Pons (tissue), 1 donor: ENCODE results near the gene EIF2B4.
"Not testable (repeated sequence)": the region's sequence is repeated elsewhere in the genome, so short reads cannot be mapped to it uniquely, and the experiment has no call there.

Experiments used
- DNase-seq: peaks from one replicate; pipeline ENCODE4 v3.0.0-alpha.2; 2016; ENCODE audit warnings: low spot score

Gene EIF2B4

DNA sequence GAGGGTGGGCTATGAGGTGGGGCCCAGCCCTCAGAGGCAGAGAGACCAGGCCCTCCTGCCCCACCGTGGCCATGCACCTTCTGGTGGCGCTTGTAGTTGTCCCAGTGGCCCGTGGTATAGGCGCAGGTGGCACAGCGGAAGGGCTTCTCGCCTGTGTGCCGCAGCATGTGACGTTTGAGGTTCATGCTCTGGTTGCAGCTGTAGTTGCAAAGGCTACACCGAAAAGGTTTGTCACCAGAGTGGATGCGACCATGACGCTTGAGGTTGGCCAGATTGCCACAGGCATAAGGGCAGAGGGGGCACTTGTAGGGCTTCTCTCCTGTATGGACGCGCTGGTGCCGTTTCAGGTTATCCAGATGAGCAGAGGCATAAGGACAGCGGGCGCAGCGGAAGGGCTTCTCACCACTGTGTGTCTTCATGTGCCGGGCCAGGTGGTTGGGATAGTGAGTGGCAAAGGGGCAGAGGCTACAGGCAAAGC, 7.5 kb upstream of the EIF2B4 start:
- DNase-seq: no peak

DNA sequence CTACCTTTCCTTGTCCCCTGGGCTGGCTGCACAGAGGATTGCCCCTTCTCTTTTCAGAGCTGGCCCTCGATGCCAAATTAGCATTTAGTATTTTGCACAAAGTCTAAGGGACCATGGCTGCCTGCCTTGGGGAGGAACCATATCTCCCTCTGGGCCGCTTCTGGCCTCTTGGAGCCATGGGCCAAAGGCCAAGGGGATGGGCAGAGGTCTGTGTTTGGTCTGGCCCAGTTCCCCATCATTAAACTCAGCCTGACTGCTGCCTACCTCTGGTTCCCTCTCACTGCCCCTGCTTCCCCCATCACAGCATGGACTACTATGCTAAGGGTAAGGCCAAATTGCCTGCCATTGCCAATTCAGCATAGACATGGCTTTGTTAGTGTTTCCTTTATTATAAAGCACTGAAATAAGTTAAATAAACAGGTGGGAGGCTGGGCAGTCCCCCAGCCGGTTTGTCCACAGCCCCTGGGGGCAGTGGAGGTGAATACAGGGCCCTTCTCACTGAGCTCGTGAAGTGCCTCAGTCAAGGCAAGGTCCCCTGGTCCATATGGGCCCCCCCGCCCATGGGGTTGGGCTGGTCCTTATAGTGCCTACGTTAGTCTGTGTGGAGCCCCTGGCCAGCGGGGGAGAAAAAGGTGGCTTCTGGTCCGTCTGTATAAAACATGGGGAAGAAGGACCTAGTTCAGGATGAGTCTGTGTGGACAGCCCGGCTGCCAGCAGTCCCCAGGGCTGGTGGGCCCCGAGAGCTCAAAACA, 6.9 kb upstream of the EIF2B4 start:
- DNase-seq: no peak

DNA sequence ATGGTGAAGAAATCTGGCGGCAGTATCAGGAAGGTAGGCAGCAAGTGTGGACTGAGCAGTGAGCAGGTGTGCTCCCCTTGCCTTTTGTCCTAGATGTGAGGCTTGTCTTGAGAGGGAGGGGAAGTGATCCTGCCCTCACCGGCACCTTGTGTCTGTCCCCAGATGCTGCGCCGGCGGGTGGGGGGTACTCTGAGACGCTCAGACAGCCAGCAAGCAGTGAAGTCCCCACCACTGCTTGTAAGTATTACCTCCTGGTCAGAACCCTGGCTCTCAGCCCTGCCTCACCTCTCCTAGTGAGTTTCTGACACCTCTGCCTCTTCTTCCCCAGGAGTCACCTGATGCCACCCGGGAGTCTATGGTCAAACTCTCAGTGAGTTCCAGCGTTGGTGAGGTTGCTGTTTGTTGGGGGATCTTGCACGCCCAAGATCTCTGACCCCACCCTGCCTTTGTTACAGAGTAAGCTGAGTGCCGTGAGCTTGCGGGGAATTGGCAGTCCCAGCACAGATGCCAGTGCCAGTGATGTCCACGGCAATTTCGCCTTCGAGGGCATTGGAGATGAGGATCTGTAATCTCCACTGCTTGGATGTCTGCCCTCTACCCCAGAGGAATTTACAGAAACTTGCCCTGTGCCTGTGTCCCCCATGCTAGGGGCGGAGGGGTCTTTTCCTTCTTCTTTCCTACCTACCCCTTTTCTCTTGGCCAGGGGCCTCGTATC, 6.2 kb upstream of the EIF2B4 start:
- no peak for DNase-seq

DNA sequence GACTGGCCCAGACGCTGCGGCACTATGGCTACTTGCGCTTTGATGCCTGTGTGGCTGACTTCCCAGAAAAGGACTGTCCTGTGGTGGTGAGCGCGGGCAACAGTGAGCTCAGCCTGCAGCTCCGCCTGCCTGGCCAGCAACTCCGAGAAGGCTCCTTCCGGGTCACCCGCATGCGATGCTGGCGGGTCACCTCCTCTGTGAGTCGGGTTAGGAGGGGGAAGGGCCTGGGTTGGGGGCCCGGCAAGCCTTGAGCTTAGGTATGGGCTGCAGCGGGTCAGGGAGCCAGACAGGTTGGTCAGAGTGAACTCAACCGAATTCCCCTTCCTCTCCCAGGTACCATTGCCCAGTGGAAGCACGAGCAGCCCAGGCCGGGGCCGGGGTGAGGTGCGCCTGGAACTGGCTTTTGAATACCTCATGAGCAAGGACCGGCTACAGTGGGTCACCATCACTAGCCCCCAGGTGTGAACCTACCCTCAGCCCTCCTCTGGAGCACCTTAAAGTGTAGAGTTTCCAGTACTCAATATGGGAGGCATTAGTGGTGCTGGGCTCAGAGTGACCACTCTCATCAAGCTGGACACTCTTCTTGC, 5.5 kb upstream of the EIF2B4 start:
- DNase-seq: no peak

DNA sequence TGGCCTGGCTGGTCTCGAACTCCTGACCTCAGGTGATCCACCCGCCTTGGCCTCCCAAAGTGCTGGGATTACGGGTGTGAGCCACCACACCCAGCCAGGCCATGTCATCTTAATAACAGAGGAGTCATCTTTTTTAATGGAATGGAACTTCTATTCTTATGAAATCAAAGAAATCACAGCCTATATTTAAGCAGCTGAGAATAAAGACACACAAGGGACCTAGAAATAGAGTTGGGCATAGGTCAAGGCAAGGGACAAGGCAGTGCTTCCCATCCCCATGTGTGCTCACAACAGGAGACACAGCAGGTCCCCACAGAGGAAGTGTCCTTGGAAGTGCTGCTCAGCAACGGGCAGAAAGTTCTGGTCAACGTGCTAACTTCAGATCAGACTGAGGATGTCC, 3.4 kb upstream of the EIF2B4 start:
- DNase-seq: no peak

DNA sequence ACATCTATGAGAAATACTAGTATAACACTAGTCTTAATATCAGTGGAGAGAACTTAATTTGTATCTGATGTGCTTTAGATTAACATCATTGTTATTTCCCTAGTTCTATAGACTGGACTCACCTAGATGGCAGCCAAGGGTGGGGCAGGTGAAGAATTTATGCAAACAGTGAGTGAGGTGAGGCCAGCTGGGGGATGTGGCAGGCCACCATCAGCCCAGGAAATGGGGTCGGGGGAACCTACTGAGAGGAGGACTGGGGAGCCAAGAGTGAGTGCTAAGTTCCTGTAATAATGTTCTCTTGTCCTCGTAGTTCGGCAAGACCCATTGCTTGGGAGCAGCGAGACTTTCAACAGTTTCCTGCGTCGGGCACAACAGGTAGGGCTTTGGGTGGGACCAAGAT, 2.8 kb upstream of the EIF2B4 start:
- DNase-seq: no peak

DNA sequence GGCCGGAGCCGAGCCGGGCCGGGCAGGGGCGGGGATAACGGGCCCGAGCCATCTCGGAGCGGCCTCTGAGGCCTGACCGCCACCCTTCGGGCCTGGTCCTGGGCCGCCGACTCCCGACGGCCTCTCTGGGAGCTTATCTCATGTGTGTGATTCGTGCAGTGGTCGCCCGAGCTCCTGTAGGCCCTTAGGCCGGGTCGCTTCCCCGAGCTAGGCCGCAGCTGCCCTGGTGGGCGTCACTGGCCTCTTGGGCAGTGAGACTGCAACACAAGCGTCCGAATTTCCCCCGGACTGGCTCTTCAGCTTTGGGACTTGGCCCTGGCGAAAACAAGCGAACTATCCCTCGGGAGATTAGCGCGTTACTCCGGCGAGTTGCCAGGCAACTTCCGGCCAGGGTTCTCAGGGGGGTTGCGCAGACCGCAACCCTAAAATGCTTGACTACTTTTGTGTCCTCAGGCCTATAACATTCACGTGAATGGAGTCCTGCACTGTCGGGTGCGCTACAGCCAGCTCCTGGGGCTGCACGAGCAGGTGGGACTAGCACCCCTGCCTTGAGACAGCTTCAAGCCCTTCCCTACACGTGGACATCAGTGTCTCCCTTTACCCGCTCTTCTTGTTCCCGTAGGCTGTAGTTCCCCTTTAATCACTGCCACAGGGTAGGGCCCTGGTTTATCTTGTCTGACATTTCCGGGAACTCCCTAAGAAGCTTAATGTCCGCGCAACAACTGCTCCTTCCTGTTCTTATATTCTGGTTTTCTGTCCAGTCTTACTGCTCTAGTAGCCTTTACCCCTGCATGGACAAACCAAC, 880 bp upstream of the EIF2B4 start:
- DNase-seq: peak; percentile 55

DNA sequence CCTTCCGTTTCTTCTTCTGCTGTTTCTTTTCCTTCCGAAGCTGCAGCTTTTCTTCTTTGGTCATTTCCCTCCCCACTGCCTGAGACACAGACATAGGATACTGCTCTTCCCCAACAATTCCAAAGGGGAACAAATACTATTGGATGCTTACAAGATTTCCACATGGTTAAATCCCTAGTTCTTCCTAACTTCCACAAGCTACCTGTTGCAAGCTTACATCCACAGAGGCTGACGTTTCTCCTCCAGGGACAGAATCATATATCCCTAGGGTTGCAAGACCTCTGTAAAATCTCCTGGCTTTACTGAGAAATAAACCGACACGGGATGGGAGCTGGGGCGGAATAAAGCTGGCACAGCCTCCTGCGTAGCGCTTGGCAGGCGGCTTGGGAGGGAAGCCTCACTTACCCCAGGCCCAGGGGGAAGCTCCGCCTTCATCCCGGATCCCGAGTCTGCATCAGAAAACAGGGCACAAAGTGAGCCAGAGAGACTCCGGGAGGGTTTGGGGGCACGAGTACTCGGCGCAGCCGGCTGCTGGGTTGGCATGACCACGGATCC, 590 bp downstream of the EIF2B4 start:
- peak; percentile 46 for DNase-seq

DNA sequence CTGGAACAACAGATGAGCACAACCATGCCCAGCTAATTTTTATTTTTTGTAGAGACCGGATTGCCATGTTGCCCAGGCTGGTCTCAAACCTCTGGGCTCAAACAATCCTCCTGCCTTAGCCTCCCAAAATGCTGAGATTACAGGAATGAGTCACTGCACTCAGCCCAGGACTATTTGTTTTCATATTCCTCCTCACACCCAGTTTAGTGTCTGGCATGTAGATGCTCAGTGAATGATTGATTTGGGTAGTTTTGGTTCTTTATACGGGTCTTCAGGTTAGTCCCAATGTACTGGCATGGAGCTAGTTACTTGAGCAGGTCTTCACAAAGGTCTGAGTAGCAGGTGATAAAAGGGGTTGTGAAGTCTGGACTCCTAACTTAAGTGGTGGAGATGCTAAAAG, 6.2 kb downstream of the EIF2B4 start:
- DNase-seq: no peak

DNA sequence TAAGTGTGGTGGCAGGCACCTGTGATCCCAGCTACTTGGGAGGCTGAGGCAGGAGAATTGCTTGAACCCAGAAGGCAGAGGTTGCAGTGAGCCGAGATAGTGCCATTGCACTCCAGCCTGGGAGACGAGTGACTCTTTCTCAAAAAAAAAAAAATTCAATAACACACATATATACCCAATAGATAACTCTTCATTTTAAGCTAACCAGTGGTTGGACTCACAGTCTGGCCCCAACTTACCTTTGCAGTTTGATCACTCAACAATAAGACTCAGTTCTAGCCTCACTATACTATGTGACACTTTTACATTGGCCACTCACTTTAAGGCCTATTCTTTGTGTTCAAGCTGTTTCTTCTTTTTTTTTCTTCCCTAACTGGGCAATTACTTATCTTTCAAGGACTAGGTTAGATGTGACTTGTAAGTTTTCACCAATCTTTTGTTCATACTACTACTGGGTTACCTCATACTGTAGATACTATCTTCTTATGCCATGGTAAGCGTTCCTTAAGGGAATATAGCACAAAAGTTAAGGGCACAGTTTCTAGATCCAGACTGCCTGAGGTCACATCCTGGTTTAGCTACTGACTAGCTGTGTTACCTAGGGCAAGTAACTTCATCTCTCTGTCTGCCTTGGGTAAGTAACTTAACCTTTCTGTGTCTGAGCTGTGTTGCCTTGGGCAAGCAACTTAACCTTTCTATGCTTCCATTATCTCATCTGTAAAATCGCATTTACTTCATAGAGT, 7.3 kb downstream of the EIF2B4 start:
- no peak for DNase-seq

DNA sequence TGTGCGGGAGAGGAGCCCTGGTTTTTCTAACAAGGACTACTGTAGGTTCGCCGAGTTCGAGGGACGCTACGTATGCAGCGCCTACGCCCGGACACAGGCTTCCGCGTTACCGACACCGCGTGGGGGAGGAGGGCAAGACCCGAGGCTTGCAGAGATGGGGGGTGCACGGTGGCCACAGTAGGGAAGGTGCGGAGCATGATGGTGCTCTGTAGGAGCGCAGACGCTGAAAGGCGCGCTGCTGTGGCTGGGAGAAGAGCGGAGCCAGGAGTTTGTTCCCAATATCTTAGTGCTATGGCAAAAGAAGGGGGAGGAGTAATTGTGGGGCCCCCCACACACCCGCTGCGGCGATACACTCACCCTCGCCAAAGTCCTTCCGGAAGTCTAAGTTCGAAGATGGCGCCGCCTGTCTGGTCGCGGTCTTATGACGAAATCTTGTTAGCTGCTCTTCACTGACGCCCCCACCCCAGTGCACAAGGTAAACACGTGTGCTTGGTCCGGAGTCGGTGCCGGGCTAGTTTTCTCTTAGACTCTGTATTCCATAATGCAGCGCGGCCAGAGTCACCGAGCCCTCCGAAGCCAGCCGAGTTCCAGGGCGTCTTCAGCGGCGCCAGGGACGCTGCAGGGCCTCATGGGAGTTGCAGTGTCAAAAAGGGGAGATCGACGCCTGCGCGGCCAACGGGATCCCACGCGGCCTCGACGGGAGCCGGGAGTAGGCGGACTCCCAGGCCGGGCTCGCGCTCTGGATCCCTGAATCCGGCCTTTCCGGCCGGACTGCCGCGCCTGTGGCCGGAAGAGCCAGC, 13.6 kb downstream of the EIF2B4 start, which contains the start of gene GTF3C2:
TSS of gene GTF3C2 (minus strand) at position 383 of the 800 bp plus-strand sequence. CDS start 13,210 bp downstream, outside the sequence.
- DNase-seq: peak; percentile 98

DNA sequence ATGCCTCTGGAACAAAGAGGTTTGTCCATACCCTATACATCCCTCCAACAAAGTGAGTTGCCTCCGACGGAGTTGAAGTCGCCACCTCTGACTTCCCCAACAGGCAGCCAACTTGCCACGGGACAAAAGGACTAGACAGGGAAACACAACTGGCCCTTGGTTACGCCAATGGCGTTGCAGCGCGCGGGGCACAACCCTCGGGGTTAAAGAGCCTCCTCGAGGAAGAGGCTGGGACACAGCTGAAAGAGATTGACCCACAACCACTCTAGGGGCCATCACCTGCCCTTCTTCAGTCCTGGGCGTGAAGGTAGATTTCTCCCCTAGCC, 14.1 kb downstream of the EIF2B4 start:
- DNase-seq: peak; percentile 40

DNA sequence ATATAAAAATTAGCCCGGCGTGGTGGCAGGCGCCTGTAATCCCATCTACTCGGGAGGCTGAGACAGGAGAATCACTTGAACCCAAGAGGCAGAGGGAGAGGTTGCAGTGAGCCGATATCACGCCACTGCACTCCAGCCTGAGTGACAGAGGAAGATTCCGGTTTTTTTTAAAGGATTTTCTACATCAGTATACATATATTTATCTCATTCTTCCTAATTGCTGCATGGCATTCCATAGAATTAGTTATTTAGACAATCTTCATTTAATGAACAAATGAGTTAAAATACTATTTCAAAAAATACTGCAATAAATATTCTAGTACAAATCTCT, 15.6 kb downstream of the EIF2B4 start:
- DNase-seq: no peak

DNA sequence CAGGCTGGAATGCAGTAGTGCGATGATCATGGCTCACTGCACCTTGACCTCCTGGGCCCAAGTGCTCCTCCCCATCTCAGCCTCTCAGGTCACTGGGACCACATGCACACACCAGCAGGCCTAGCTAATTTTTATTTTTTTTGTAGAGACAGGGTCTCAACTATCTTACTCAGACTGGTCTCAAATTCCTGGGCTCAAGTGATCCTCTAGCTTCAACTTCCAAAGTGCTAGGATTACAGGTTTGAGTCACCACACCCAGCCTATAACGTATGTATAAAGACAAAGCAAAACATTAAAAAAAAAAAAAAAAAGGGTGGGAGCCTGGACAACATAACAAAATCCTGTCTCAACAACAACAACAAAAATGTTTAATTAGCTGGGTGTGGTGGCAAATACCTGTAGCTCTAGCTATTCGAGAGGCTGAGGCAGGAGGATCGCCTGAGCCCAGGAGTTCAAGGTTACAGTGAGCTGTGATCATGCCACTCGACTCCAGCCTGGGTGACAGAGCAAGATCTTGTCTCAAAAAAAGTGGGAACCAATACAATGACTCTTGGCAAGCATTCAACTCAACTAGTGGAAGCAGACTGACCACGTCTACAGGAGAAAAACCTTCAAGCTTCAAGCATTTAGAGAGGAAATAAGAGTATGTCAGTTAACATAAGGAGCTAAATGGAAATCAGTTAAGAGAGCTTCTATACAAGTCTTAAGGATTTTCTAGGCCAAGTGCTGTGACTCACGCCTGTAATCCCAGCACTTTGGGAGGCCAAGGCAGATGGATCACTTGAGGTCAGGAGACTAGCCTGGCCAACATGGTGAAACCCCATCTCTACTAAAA, 16.2 kb downstream of the EIF2B4 start:
- no peak for DNase-seq

DNA sequence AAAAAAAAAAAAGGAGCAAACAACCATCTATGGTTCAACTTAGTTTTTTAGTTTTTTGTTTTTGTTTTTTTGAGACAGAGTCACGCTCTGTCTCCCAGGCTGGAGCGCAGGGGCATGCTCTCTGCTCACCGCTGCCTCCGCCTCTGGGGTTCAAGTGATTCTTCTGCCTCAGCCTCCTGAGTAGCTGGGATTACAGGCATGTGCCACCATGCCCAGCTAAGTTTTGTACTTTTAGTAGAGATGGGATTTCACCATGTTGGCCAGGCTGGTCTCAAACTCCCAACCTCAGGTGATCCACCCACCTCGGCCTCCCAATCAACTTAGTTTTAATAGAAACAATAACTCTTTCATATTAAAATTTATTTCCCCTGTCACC, 16.8 kb downstream of the EIF2B4 start:
- DNase-seq: not testable (repeated sequence)

DNA sequence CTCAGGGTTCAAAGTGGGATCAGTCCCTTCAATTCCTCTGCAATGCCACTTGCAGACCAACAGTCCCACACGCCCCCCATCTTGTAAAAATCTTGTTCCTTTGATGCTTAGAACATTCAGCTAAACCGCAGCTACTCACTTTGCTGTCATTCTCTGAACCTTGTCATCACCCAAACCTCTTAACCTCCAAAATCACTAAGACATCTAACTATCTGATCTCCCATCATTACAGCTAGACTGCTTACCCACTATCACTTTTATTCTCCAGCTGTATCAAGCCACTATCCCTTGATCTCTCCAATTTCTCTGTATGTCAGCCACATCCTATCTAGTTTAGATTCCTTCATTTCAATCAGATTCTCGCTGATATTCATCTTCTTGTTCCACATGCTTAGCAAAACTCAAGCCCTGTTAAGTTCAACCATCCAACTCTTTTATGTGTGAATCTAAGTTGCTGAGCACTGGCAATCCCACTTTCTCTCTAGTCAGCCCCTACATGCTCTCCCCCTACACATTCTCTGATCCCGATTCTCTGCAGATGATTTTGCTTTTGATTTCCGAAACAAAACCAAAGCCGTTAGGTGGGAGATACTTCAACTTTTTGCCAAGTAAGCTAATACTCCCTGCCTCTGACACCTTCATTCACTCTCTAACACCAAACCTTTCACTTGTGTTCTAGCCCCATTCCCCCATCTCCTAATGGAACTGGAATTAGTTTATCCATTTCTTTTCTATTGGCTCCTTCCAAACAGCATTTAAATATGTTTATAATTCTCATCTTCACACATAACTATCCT, 18.1 kb downstream of the EIF2B4 start:
- DNase-seq: no peak

DNA sequence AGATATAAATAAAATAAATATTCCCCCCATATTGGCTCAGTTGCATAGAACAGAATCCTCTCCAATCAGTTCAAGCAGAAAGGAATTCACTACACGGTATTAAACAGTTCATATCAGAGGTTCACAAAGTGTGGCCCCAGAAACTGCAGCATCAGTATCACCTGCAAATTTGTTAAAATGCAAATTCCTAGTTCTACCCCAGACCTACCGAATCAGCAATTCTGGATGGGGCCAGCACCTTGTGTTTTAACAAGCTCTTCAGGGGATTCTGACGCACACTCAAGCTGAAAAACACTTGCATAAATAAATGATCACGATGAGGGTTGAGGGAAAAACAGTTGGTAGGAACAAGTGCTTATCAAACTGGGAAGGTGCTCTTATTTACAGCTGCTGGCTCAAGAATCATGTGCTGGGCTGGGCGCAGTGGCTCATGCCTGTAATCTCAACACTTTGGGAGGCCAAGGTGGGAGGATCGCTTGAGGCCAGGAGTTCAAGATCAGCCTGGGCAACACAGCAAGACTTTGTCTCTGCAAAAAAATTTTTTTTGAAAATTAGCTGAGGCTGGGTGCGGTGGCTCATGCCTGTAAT, 19.9 kb downstream of the EIF2B4 start:
- no peak for DNase-seq

DNA sequence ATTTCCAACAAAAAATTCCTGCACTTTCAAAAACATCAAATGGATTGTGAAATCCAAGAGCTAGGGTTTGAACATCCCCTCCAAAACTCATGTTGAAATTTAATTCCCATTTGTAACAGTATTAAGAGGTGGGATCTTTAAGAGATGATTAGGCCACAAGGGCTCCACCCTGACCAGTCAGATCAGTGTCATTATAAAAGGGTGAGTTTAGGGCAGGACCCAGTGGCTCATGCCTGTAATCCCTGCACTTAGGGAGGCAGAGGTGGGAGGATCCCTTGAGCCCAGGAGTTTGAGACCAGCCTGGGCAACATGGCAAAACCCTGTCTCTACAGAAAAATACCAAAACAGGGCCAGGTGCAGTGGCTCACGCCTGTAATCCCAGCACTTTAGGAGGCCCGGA, 22.5 kb downstream of the EIF2B4 start:
- DNase-seq: no peak

DNA sequence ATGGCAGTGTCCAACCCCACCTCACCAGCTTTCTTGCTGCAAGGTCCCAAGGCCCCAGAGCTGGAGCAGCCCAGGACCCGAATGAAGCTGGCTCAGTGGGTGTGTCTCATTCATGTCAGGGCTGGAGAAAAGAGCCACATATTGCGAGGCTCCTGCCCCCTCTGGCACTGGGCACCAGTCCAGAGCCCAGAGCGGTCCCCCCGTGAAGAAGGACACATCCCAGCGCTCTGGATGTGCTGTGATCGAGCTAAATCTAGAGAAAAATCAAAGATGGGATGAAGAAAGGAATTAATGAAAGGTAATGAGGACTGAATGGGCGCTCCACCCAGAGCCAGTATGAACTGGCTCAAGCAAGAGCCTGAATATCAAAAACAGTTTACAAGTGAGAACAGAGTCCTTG, 34.0 kb downstream of the EIF2B4 start:
- no peak for DNase-seq
